ENCODE data around the gene CCDC69. TPM values are rescaled to one million over a fixed set of nuclear protein-coding genes. Genes with fewer than 3 reads are reported as not detected.

Gene CCDC69
- total and polyA plus RNA-seq, 2 of the 8 experiments (the other 6 are each of a cell fraction or from before 2014, with no cell fraction given): 8.4 to 10.8 TPM

GRCh38 chr5:151139646-151140045 is 84.2 kb downstream of the CCDC69 start (continued):
- no peak for TF ChIP-seq CHD7 (IDR thresholded peaks at IDR 0.05; ENCODE audit: insufficient replicate concordance, low read length)
